ENCODE data around the gene NKIRAS1.

The NKIRAS1 gene

DNA sequence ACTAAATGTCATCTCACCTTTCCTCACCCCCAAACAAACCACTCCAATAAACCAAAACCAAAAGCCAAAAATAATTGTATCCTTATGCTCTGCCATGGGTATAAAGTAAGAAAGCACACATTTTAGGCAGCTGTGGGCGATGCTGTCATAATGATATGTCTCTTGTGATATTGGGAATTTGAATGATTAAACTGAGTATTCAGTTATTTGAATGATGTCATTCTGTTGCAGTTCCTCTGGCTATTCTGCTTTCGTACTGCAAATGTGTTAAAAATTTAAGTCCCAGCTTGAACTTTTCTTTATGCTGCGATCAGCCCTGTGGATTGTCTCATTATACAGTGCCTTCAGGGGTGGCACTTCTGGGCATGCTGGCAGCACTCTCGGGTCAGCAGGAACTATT is 17.5 kb upstream of the NKIRAS1 start:
- H3K27ac ChIP-seq = no peak overlapping the region
- H3K27me3 ChIP-seq (ENCODE audit: control insufficient read depth, insufficient read depth, low read length) = no peaks in the 10 kb centered on the region
- H3K9me3 ChIP-seq (ENCODE audit: control insufficient read depth, low read length) = no peaks in the 10 kb centered on the region
- TF ChIP-seq, protein P1, sequence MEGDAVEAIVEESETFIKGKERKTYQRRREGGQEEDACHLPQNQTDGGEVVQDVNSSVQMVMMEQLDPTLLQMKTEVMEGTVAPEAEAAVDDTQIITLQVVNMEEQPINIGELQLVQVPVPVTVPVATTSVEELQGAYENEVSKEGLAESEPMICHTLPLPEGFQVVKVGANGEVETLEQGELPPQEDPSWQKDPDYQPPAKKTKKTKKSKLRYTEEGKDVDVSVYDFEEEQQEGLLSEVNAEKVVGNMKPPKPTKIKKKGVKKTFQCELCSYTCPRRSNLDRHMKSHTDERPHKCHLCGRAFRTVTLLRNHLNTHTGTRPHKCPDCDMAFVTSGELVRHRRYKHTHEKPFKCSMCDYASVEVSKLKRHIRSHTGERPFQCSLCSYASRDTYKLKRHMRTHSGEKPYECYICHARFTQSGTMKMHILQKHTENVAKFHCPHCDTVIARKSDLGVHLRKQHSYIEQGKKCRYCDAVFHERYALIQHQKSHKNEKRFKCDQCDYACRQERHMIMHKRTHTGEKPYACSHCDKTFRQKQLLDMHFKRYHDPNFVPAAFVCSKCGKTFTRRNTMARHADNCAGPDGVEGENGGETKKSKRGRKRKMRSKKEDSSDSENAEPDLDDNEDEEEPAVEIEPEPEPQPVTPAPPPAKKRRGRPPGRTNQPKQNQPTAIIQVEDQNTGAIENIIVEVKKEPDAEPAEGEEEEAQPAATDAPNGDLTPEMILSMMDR (IDR thresholded peaks at IDR 0.05) = no peak
- H2AFZ ChIP-seq = no peak overlapping the region
- no peak overlapping the region for H3K4me2 ChIP-seq (ENCODE audit: low read length)
- H3K36me3 ChIP-seq (ENCODE audit: control insufficient read depth, insufficient read depth, low read length) = no peaks in the 10 kb centered on the region
- H3K4me3 ChIP-seq (ENCODE audit: low read depth, low read length) = no peak overlapping the region
- no peaks in the 10 kb centered on the region for H3K79me2 ChIP-seq
- H3K9ac ChIP-seq = no peak overlapping the region
- H3K4me1 ChIP-seq = no peaks in the 10 kb centered on the region

DNA sequence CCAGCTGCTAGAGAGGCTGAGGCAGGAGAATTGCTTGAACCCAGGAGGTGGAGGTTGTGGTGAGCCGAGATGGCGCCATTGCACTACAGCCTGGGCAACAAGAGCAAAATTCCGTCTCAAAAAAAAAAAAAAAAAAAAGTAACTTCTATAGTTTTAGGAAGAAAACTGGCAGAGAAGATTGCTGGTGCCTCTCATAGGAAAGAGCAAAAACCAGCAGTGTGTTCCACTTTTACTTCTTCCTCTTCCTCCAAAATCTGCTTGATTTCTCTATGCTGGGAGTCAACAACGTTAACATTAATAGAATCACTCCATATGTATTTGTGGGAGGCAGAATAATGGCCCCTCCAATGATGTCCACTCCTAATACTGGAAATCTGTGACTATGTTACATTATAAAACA is 15.8 kb upstream of the NKIRAS1 start:
- H2AFZ ChIP-seq = no peak overlapping the region
- no peaks in the 10 kb centered on the region for H3K36me3 ChIP-seq (ENCODE audit: control insufficient read depth, insufficient read depth, low read length)
- no peaks in the 10 kb centered on the region for H3K27me3 ChIP-seq (ENCODE audit: control insufficient read depth, insufficient read depth, low read length)
- H3K9me3 ChIP-seq (ENCODE audit: control insufficient read depth, low read length) = no peaks in the 10 kb centered on the region
- H3K4me1 ChIP-seq = no peaks in the 10 kb centered on the region
- H3K79me2 ChIP-seq = no peaks in the 10 kb centered on the region
- H3K9ac ChIP-seq = no peak overlapping the region
- H3K4me2 ChIP-seq (ENCODE audit: low read length) = no peak overlapping the region
- no peak overlapping the region for H3K27ac ChIP-seq
- TF ChIP-seq, protein P1 (IDR thresholded peaks at IDR 0.05) = no peak
- no peak overlapping the region for H3K4me3 ChIP-seq (ENCODE audit: low read depth, low read length)

DNA sequence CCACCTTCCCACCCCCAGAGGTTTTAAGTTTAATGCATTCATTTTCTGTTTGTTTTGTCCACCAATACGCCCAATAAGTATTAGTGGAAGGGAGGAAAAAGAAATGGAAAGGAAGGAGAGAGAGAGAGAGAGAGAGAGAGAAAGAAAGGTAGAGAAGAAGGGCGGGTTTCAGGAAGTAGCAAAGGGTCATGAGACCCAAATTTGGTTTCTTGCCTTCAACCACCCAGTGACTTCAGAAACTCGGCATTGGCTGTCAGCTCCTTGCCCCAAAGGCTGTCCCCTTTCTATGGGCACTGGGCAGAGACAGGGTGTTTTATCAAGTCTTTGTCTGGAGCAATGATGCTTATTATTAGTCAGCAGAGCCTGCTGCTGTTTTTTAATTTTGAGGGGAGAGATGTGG is 14.8 kb upstream of the NKIRAS1 start:
- Histone ChIP-seq H3K4me2 (ENCODE audit: low read length) (no peak overlapping the region), H3K79me2 (no peaks in the 10 kb centered on the region), H3K27ac (no peak overlapping the region), H3K4me3 (ENCODE audit: low read depth, low read length) (no peak overlapping the region), H3K27me3 (ENCODE audit: control insufficient read depth, insufficient read depth, low read length) (no peaks in the 10 kb centered on the region), H3K4me1 (no peaks in the 10 kb centered on the region), H3K36me3 (ENCODE audit: control insufficient read depth, insufficient read depth, low read length) (no peaks in the 10 kb centered on the region), H3K9me3 (ENCODE audit: control insufficient read depth, low read length) (no peaks in the 10 kb centered on the region), H3K9ac (no peak overlapping the region), H2AFZ (no peak overlapping the region)
- TF ChIP-seq, protein P1 (IDR thresholded peaks at IDR 0.05) = no peak

DNA sequence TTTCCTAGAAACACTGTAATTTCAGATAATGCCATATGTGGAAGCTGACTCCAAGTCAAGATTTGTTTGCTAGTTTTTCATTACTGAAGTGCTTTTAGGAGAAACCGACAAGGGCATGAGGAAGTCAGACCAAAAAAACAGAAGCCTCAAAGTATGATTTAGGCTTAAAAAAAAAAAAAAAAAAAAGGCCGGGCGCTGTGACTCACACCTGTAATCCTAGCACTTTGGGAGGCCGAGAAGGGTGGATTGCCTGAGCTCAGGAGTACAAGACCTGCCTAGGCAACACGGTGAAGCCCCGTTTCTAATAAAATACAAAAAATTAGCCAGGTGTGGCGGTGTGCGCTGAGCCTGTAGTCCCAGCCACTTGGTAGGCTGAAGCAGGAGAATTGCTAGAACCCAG is 11.7 kb upstream of the NKIRAS1 start:
- H3K4me3 ChIP-seq (ENCODE audit: low read depth, low read length) = no peak overlapping the region
- H3K27ac ChIP-seq = no peak overlapping the region
- TF ChIP-seq, protein P1 (IDR thresholded peaks at IDR 0.05) = no peak
- no peak overlapping the region for H3K9ac ChIP-seq
- peak overlapping the region; percentile 44 for H2AFZ ChIP-seq
- H3K36me3 ChIP-seq (ENCODE audit: control insufficient read depth, insufficient read depth, low read length) = no peaks in the 10 kb centered on the region
- no peaks in the 10 kb centered on the region for H3K79me2 ChIP-seq
- H3K4me2 ChIP-seq (ENCODE audit: low read length) = no peak overlapping the region
- H3K4me1 ChIP-seq = no peaks in the 10 kb centered on the region
- H3K9me3 ChIP-seq (ENCODE audit: control insufficient read depth, low read length) = no peaks in the 10 kb centered on the region
- no peaks in the 10 kb centered on the region for H3K27me3 ChIP-seq (ENCODE audit: control insufficient read depth, insufficient read depth, low read length)

DNA sequence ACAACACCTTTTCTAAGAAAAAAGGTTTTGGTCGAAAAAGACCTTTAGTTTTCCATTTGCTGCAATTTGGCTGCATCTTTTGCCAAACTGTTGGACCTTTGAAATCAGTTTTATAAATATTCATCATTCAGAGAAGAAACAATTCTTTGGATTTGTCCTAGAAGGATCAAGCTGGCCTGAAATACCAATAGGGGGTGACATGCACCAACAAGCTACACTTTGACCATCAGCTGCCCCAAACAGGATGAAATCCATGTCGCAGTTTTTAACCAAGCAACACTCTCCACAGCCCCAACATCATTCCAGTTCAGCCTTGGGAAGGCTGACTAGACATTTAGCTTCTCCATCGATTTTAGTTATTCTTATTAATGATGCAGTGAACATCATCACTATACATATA is 9.9 kb upstream of the NKIRAS1 start:
- H2AFZ ChIP-seq = no peak overlapping the region
- H3K4me1 ChIP-seq = no peaks in the 10 kb centered on the region
- no peak overlapping the region for H3K4me2 ChIP-seq (ENCODE audit: low read length)
- no peaks in the 10 kb centered on the region for H3K36me3 ChIP-seq (ENCODE audit: control insufficient read depth, insufficient read depth, low read length)
- no peaks in the 10 kb centered on the region for H3K9me3 ChIP-seq (ENCODE audit: control insufficient read depth, low read length)
- TF ChIP-seq, protein P1 (IDR thresholded peaks at IDR 0.05) = peak; percentile 26
- no peaks in the 10 kb centered on the region for H3K27me3 ChIP-seq (ENCODE audit: control insufficient read depth, insufficient read depth, low read length)
- H3K27ac ChIP-seq = no peak overlapping the region
- H3K9ac ChIP-seq = no peak overlapping the region
- no peaks in the 10 kb centered on the region for H3K79me2 ChIP-seq
- H3K4me3 ChIP-seq (ENCODE audit: low read depth, low read length) = no peak overlapping the region
